Measurements from ENCODE around the gene CAPN10. TPM values are rescaled to one million over a fixed set of nuclear protein-coding genes. Genes with fewer than 3 reads are reported as not detected.

The CAPN10 gene
- total RNA-seq, 1 donor from 2014 or later = 47.8 TPM

DNA sequence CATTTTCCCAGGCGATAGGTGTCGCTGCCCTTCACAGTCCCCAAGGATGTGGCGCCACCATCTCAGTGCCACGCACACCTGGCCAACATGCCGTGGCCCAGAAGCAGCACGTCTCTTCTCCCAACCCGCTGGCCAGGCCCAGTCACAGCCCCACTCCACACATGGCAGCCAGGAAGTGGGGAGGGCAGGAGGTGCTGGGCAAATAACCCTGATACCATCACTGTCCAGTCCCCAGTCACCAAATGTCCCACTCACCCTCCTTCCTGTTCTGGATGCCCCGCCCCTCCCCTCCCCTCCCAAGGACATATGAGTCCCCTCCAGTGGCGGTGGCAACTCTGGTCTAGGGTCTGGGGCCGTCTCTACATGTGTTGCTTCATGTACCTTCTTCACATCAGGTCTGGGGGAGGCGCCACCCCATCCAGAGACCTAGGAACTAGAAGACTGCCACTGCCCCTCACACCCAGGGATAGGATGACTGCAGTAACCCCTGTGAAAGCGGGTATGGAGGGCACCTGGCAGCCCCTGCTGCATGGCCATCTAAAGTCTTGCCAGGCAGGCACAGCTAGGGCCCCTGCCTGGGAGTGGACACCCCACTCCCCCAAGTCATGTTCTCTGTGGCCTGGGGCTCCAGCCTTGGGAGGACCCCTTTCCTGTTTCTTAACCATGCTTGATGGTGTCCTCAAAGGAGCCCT, 7.3 kb upstream of the CAPN10 start:
- Mint-ChIP-seq H3K9me3 (ENCODE audit: unreplicated experiment) (peaks cover 4% of the 10 kb centered on the region), H3K4me3 (ENCODE audit: unreplicated experiment) (no peak overlapping the region), H3K27me3 (ENCODE audit: unreplicated experiment) (peaks cover 5% of the 10 kb centered on the region), H3K4me1 (ENCODE audit: unreplicated experiment) (peaks cover 4% of the 10 kb centered on the region), H3K36me3 (ENCODE audit: low read depth, unreplicated experiment) (peaks cover 27% of the 10 kb centered on the region), H3K27ac (ENCODE audit: unreplicated experiment) (no peak overlapping the region)
- TF ChIP-seq, protein P1, sequence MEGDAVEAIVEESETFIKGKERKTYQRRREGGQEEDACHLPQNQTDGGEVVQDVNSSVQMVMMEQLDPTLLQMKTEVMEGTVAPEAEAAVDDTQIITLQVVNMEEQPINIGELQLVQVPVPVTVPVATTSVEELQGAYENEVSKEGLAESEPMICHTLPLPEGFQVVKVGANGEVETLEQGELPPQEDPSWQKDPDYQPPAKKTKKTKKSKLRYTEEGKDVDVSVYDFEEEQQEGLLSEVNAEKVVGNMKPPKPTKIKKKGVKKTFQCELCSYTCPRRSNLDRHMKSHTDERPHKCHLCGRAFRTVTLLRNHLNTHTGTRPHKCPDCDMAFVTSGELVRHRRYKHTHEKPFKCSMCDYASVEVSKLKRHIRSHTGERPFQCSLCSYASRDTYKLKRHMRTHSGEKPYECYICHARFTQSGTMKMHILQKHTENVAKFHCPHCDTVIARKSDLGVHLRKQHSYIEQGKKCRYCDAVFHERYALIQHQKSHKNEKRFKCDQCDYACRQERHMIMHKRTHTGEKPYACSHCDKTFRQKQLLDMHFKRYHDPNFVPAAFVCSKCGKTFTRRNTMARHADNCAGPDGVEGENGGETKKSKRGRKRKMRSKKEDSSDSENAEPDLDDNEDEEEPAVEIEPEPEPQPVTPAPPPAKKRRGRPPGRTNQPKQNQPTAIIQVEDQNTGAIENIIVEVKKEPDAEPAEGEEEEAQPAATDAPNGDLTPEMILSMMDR (IDR thresholded peaks at IDR 0.05; ENCODE audit: unreplicated experiment) = no peak
- no peak for DNase-seq (ENCODE audit: low spot score)

DNA sequence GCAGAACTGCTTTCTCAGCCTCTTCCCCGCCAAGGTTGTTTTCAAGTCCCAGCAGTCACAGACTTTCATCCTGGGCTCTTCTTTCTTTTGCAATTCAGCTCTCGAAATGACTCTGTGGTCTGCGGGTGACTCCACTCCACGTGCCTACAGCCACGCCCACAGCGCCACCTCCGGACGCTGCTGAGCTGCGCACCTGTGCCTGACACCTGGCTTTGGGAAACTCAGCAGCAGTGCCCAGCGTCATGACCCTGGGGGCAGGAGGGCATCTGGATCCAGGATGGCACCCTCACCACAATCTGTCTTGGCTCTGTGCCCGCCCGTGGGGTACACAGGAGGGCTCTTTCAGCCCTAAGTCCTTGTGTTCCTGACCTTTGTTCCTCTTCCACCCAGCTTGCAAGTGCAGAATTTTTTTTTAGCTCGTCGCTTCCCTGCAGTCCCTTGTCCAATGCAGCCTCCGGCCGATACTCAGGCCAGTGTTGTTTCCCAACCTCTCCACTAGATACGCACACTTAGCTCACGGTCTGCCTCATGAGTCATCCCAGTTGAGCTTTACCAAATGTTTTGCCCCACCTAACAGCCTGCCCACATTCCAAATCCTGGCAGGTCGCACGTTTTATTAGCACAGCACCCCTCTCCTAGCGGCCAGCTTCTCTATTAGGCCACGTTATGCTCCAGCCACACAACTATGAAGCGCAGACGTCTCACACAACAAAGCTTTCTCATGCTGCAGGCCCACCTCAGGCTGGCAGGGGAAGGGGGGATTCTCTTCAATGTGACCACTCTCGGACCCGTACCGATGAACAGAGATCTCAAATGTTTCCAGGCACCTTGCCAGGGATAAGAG, 6.5 kb upstream of the CAPN10 start:
- Mint-ChIP-seq H3K4me1 (ENCODE audit: unreplicated experiment) (peaks cover 12% of the 10 kb centered on the region), H3K36me3 (ENCODE audit: low read depth, unreplicated experiment) (peaks cover 27% of the 10 kb centered on the region), H3K4me3 (ENCODE audit: unreplicated experiment) (no peak overlapping the region), H3K9me3 (ENCODE audit: unreplicated experiment) (peaks cover 4% of the 10 kb centered on the region), H3K27me3 (ENCODE audit: unreplicated experiment) (peaks cover 7% of the 10 kb centered on the region), H3K27ac (ENCODE audit: unreplicated experiment) (peak overlapping the region; percentile 32)
- TF ChIP-seq, protein P1 (IDR thresholded peaks at IDR 0.05; ENCODE audit: unreplicated experiment) = no peak
- no peak for DNase-seq (ENCODE audit: low spot score)

DNA sequence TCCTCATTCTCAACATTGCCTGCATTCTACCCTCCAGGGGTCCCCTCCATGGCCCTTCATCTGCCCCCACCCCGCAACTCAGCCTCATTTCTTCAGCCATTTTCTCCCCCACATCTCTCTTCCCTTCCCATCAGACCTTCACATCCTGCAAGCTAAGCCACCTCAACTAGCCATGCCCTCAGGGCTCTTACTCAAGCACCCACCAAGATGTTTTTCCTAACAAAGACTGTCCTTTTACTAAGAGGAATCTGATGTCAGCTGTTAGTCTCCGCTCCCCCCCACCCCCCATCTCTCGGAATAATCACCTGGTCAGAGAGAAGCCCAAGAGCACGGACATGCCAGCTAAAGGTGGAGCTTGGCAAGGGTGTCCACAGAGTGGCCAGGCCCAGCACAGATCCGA, 4.7 kb upstream of the CAPN10 start:
- TF ChIP-seq, protein P1 (IDR thresholded peaks at IDR 0.05; ENCODE audit: unreplicated experiment) = no peak
- Mint-ChIP-seq H3K4me3 (ENCODE audit: unreplicated experiment) (no peak overlapping the region), H3K9me3 (ENCODE audit: unreplicated experiment) (peaks cover 4% of the 10 kb centered on the region), H3K4me1 (ENCODE audit: unreplicated experiment) (peaks cover 19% of the 10 kb centered on the region), H3K36me3 (ENCODE audit: low read depth, unreplicated experiment) (peaks cover 31% of the 10 kb centered on the region), H3K27me3 (ENCODE audit: unreplicated experiment) (peaks cover 8% of the 10 kb centered on the region), H3K27ac (ENCODE audit: unreplicated experiment) (peak overlapping the region; percentile 62)
- DNase-seq (ENCODE audit: low spot score) = no peak

DNA sequence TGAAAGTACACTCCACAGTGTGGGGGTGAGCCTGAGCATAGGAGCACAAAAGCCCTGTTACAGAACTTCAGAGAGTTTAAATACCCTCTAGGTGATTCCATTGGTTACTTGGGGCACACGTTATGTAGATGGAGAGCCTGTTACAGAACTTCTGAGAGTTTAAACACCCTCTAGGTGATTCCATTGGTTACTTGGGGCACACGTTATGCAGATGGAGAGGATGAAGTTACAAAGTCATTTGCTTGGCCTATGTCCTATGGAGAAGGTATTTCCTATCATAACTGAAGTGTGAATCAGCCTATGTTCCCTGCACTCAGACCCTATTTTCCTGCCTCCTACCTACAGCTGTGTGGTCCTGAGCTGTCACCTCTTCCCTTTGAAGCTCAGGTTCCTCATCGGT, 3.8 kb upstream of the CAPN10 start:
- DNase-seq (ENCODE audit: low spot score) = no peak
- TF ChIP-seq, protein P1 (IDR thresholded peaks at IDR 0.05; ENCODE audit: unreplicated experiment) = no peak
- Mint-ChIP-seq H3K27me3 (ENCODE audit: unreplicated experiment) (peaks cover 9% of the 10 kb centered on the region), H3K36me3 (ENCODE audit: low read depth, unreplicated experiment) (peaks cover 34% of the 10 kb centered on the region), H3K4me3 (ENCODE audit: unreplicated experiment) (no peak overlapping the region), H3K4me1 (ENCODE audit: unreplicated experiment) (peaks cover 25% of the 10 kb centered on the region), H3K9me3 (ENCODE audit: unreplicated experiment) (peaks cover 4% of the 10 kb centered on the region), H3K27ac (ENCODE audit: unreplicated experiment) (no peak overlapping the region)

DNA sequence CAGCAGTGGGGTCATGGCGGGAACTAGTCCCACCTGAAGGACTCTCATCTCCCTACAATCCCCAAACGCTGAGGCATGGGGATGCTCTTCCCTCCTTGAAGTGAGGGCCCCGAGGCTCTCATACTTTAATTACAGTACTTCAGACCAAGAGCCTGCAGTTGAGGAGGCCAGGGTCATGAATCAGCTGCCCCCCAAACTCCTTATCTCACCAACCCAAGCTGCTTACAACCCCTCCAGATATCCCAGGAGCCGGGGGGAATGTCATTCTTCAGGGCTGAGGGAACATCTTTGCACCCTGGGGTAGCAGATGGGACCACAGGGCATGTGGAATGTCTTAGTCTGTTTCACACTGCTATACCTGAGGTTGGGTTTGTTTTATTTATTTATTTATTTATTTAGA, 2.8 kb upstream of the CAPN10 start:
- Mint-ChIP-seq H3K9me3 (ENCODE audit: unreplicated experiment) (peaks cover 4% of the 10 kb centered on the region), H3K36me3 (ENCODE audit: low read depth, unreplicated experiment) (peaks cover 40% of the 10 kb centered on the region), H3K27ac (ENCODE audit: unreplicated experiment) (no peak overlapping the region), H3K4me3 (ENCODE audit: unreplicated experiment) (no peak overlapping the region), H3K4me1 (ENCODE audit: unreplicated experiment) (peaks cover 30% of the 10 kb centered on the region), H3K27me3 (ENCODE audit: unreplicated experiment) (peaks cover 11% of the 10 kb centered on the region)
- TF ChIP-seq, protein P1 (IDR thresholded peaks at IDR 0.05; ENCODE audit: unreplicated experiment) = no peak
- no peak for DNase-seq (ENCODE audit: low spot score)
